ENCODE data around the gene STAB1. TPM values are rescaled to one million over a fixed set of nuclear protein-coding genes. Genes with fewer than 3 reads are reported as not detected.
A peak's percentile ranks its signal among the peaks of the same experiment; 100 is the strongest.

STAB1 gene
- total and polyA plus RNA-seq, 2 of the 13 experiments (the other 11 are each of a cell fraction or from before 2014, with no cell fraction given): 0.09 to 0.34 TPM

DNA sequence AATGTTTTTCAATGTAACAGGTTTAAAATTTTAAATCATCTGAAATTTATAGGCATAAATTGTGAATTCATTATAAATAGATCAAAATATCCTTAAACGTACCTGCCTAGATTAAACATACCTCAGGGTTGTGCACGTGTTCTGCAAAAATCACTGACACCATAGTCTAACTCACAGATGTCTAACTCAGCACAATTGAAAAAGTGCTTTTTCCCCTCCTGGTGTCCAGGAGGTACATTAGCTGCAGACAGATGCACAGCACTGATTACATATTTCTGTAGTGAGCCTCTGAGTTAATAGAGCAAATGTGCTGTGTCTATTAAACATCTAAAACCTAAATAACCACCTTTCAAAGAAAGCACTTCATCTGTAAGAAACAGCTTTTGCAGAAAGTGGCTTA is 52.0 kb downstream of the STAB1 start:
- ChIA-PET CTCF (ENCODE audit: low intra/inter-chr PET ratio, low total read pairs) (no interaction called here), POLR2A (no interaction called here)
- DNase-seq (ENCODE audit: low spot score) (no peak), ATAC-seq (no peak), FAIRE-seq (no peak)
- Histone ChIP-seq H2AFZ (ENCODE audit: low read length) (no peak overlapping the region), H3K9ac (ENCODE audit: insufficient read depth, low read depth, low read length) (no peak overlapping the region), H4K20me1 (ENCODE audit: insufficient read depth, low read length) (no peaks in the 10 kb centered on the region), H3K36me3 (replicated peaks in 1 of 2; ENCODE audit: control insufficient read depth in 1 of 2, insufficient read depth in 2 of 2, low read length in 2 of 2) (peaks cover 15 to 32% of the 10 kb centered on the region in 2 experiments), H3K4me3 (replicated peaks in 1 of 3; ENCODE audit: insufficient read depth in 1 of 3, low read depth in 2 of 3, low read length in 3 of 3) (no peak overlapping the region), H3K9me3 (ENCODE audit: low read length) (no peaks in the 10 kb centered on the region), H3K27me3 (ENCODE audit: control insufficient read depth in 1 of 2, insufficient read depth in 2 of 2, low read length in 2 of 2) (no peaks in the 10 kb centered on the region), H3K4me2 (ENCODE audit: low read depth, low read length) (no peak overlapping the region), H3K27ac (ENCODE audit: extremely low read length, insufficient read depth, low read length) (no peak overlapping the region), H3K79me2 (ENCODE audit: insufficient read depth, low read length) (no peaks in the 10 kb centered on the region), H3K4me1 (ENCODE audit: insufficient read depth, low read length) (no peaks in the 10 kb centered on the region)
- TF ChIP-seq MAFK (conservative IDR thresholded peaks at IDR 0.05 in 1 of 2, IDR thresholded peaks at IDR 0.05 in 1 of 2; ENCODE audit: low read length in 2 of 2) (0 out of 4 replicates have a peak, but pooled peaks of 1 of the 2 experiments have one; percentile 9), AGO2 (optimal IDR thresholded peaks at IDR 0.05; ENCODE audit: low read depth, low read length) (no peak)
- 94% methylated on average over 2 of the region's 2 CpGs for WGBS (ENCODE audit: low lambda C conversion rate)
- in situ Hi-C loops (cut with HindIII; ENCODE audit: extremely low pct_ligation_motif_present, low pct_unique_long_range_greater_than_20kb): no loop called here
- intact Hi-C loops (cut with micrococcal nuclease; ENCODE audit: unreplicated experiment): no loop called here
- BruUV-seq (replicated peaks): no TSS peak

DNA sequence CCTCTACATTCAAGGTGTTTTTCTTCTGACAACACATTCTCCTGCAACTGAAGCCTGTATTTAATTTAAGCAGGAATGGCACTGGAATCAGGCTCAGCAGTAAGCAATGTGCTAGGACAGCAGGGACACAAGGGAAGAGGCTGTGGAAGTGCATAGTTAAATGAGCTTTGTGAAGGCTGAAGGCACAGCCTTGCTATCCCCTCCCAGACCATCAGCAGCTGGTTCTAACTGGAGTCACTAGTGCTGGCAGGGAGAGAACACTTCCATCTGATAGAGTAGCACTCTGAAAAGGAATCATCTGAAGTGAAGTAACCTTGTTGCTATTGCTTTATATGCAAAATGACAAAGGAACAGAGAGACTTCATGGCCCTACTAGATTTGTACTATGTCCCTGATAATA is 56.0 kb downstream of the STAB1 start:
- H3K4me2 ChIP-seq (ENCODE audit: low read depth, low read length): no peak overlapping the region
- H4K20me1 ChIP-seq (ENCODE audit: insufficient read depth, low read length): no peaks in the 10 kb centered on the region
- CTCF ChIA-PET (ENCODE audit: low intra/inter-chr PET ratio, low total read pairs): no interaction called here
- DNase-seq (ENCODE audit: low spot score) (no peak), ATAC-seq (no peak), FAIRE-seq (no peak)
- H3K9me3 ChIP-seq (ENCODE audit: low read length): no peaks in the 10 kb centered on the region
- POLR2A ChIA-PET: interaction anchor here (2.7 kb wide), 1 partner anchor 15 kb away, joined by 13 read pairs; the partner anchor contains the start of gene UQCC5
- BruUV-seq (replicated peaks): no TSS peak
- H3K36me3 ChIP-seq (replicated peaks in 1 of 2; ENCODE audit: control insufficient read depth in 1 of 2, insufficient read depth in 2 of 2, low read length in 2 of 2): peaks cover 25 to 56% of the 10 kb centered on the region in 2 experiments
- no peak for TF ChIP-seq RFX5 (IDR thresholded peaks at IDR 0.05; ENCODE audit: low read depth, low read length)
- TF ChIP-seq ARHGAP35 (CRISPR knock-in tag; IDR thresholded peaks at IDR 0.05; ENCODE audit: borderline replicate concordance): no peak
- TF ChIP-seq RORA (CRISPR knock-in tag; IDR thresholded peaks at IDR 0.05): no peak
- TF ChIP-seq HES4 (CRISPR knock-in tag; IDR thresholded peaks at IDR 0.05; ENCODE audit: borderline replicate concordance): no peak
- TF ChIP-seq, protein P1, sequence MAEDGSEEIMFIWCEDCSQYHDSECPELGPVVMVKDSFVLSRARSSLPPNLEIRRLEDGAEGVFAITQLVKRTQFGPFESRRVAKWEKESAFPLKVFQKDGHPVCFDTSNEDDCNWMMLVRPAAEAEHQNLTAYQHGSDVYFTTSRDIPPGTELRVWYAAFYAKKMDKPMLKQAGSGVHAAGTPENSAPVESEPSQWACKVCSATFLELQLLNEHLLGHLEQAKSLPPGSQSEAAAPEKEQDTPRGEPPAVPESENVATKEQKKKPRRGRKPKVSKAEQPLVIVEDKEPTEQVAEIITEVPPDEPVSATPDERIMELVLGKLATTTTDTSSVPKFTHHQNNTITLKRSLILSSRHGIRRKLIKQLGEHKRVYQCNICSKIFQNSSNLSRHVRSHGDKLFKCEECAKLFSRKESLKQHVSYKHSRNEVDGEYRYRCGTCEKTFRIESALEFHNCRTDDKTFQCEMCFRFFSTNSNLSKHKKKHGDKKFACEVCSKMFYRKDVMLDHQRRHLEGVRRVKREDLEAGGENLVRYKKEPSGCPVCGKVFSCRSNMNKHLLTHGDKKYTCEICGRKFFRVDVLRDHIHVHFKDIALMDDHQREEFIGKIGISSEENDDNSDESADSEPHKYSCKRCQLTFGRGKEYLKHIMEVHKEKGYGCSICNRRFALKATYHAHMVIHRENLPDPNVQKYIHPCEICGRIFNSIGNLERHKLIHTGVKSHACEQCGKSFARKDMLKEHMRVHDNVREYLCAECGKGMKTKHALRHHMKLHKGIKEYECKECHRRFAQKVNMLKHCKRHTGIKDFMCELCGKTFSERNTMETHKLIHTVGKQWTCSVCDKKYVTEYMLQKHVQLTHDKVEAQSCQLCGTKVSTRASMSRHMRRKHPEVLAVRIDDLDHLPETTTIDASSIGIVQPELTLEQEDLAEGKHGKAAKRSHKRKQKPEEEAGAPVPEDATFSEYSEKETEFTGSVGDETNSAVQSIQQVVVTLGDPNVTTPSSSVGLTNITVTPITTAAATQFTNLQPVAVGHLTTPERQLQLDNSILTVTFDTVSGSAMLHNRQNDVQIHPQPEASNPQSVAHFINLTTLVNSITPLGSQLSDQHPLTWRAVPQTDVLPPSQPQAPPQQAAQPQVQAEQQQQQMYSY (CRISPR knock-in tag; IDR thresholded peaks at IDR 0.05): no peak
- TF ChIP-seq TMF1 (CRISPR knock-in tag; IDR thresholded peaks at IDR 0.05; ENCODE audit: low read depth): no peak
- no peak overlapping the region for H3K27ac ChIP-seq (ENCODE audit: extremely low read length, insufficient read depth, low read length)
- no peaks in the 10 kb centered on the region for H3K4me1 ChIP-seq (ENCODE audit: insufficient read depth, low read length)
- H2AFZ ChIP-seq (ENCODE audit: low read length): no peak overlapping the region
- H3K27me3 ChIP-seq (ENCODE audit: control insufficient read depth in 1 of 2, insufficient read depth in 2 of 2, low read length in 2 of 2): no peaks in the 10 kb centered on the region
- no peak overlapping the region for H3K4me3 ChIP-seq (replicated peaks in 1 of 3; ENCODE audit: insufficient read depth in 1 of 3, low read depth in 2 of 3, low read length in 3 of 3)
- H3K79me2 ChIP-seq (ENCODE audit: insufficient read depth, low read length): no peaks in the 10 kb centered on the region
- intact Hi-C loops (cut with micrococcal nuclease; ENCODE audit: unreplicated experiment): no loop called here
- in situ Hi-C loops (cut with HindIII; ENCODE audit: extremely low pct_ligation_motif_present, low pct_unique_long_range_greater_than_20kb): no loop called here
- H3K9ac ChIP-seq (ENCODE audit: insufficient read depth, low read depth, low read length): no peak overlapping the region

Measured in HepG2 (cell line).